Measurements from ENCODE around the gene DGKG. TPM values are rescaled to one million over a fixed set of nuclear protein-coding genes. Genes with fewer than 3 reads are reported as not detected.

The DGKG gene
- total and polyA plus RNA-seq, 2 of the 8 experiments (the other 6 are each of a cell fraction or from before 2014, with no cell fraction given): 0.30 to 0.48 TPM

- H2AK5ac ChIP-seq (ENCODE audit: low read depth, low read length): no peak overlapping the region
- no peak overlapping the region for H3K27ac ChIP-seq (ENCODE audit: low read depth, low read length)
- H3K14ac ChIP-seq (ENCODE audit: insufficient read length): no peak overlapping the region
- no peak overlapping the region for H2BK12ac ChIP-seq (ENCODE audit: low read depth, low read length)
- H3K79me2 ChIP-seq (ENCODE audit: control insufficient read depth in 1 of 2, insufficient read depth in 2 of 2, low read length in 2 of 2): no peaks in the 10 kb centered on the region
- H2BK20ac ChIP-seq (ENCODE audit: low read length): no peak overlapping the region
- H4K8ac ChIP-seq (ENCODE audit: extremely low read depth, insufficient read depth, low read length): no peak overlapping the region
- FAIRE-seq (no peak), DNase-seq (ENCODE audit: low read depth in 1 of 2, low spot score in 2 of 2) (no peak)
- no peaks in the 10 kb centered on the region; a peak in 2 of 7 replicates for H3K27me3 ChIP-seq (replicated peaks in 1 of 4; ENCODE audit: control insufficient read depth in 3 of 4, extremely low read depth in 1 of 4, insufficient read depth in 3 of 4, low read length in 3 of 4)
- no peak overlapping the region for H4K5ac ChIP-seq (ENCODE audit: insufficient read length, low read depth, low read length)
- H4K20me1 ChIP-seq (replicated peaks in 1 of 2; ENCODE audit: control insufficient read depth in 1 of 2, insufficient read depth in 2 of 2, low read length in 2 of 2): no peaks in the 10 kb centered on the region
- TF ChIP-seq TBP (IDR thresholded peaks at IDR 0.05; ENCODE audit: low read depth, low read length) (no peak), SUZ12 (IDR thresholded peaks at IDR 0.05; ENCODE audit: low read length) (no peak), KDM4A (IDR thresholded peaks at IDR 0.05; ENCODE audit: low read depth, low read length, severe bottlenecking) (no peak), SIRT6 (IDR thresholded peaks at IDR 0.05; ENCODE audit: low read length) (no peak), KDM1A (IDR thresholded peaks at IDR 0.05; ENCODE audit: borderline replicate concordance, low read length) (no peak), POLR2AphosphoS5 (IDR thresholded peaks at IDR 0.05; ENCODE audit: low read depth, low read length) (no peak), E2F6 (IDR thresholded peaks at IDR 0.05) (no peak), CEBPB (IDR thresholded peaks at IDR 0.05; ENCODE audit: low read depth, low read length) (no peak), USF2 (IDR thresholded peaks at IDR 0.05; ENCODE audit: low read length) (no peak), ATF3 (IDR thresholded peaks at IDR 0.05; ENCODE audit: insufficient read depth, low read depth, low read length) (no peak), JUN (IDR thresholded peaks at IDR 0.05; ENCODE audit: low read depth, low read length) (no peak), CBX8 (IDR thresholded peaks at IDR 0.05; ENCODE audit: borderline replicate concordance, low read depth, low read length) (no peak)
- no peaks in the 10 kb centered on the region for H3K9me3 ChIP-seq (ENCODE audit: insufficient read depth in 2 of 2, low read depth in 1 of 2, low read length in 1 of 2)
- no peak overlapping the region for H2AFZ ChIP-seq (ENCODE audit: low read length)
- ChIA-PET CTCF (ENCODE audit: partially characterized antibody) (interaction anchor here (1.0 to 12.2 kb wide), 13 partner anchors 13 to 315 kb away, joined by 3 to 156 read pairs (median 12); no protein-coding TSS in a partner anchor), POLR2A (ENCODE audit: partially characterized antibody) (interaction anchor here (0.5 kb wide), 1 partner anchor 271 kb away, joined by 3 read pairs; no protein-coding TSS in a partner anchor)
- H3K4me3 ChIP-seq (ENCODE audit: extremely low read depth in 1 of 4, insufficient read depth in 2 of 4, low read depth in 3 of 4, low read length in 4 of 4): no peak overlapping the region
- no peak overlapping the region for H3K4me2 ChIP-seq (ENCODE audit: insufficient read depth in 1 of 2, low read depth in 2 of 2, low read length in 2 of 2)
- H4K91ac ChIP-seq (replicated peaks; ENCODE audit: insufficient read length, low read length): no peak overlapping the region
- H3K56ac ChIP-seq (replicated peaks; ENCODE audit: insufficient read length, low read depth, low read length): no peak overlapping the region
- H2BK120ac ChIP-seq (replicated peaks; ENCODE audit: low read depth, low read length): no peak overlapping the region
- H3K4me1 ChIP-seq (replicated peaks in 1 of 4; ENCODE audit: control insufficient read depth in 3 of 4, insufficient read depth in 4 of 4, low read length in 3 of 4): peaks cover 0 to 10% (median 4%) of the 10 kb centered on the region in 4 experiments; a peak in 4 of 7 replicates
- no peaks in the 10 kb centered on the region for H3K36me3 ChIP-seq (ENCODE audit: control insufficient read depth in 2 of 4, insufficient read depth in 4 of 4, low read length in 3 of 4)
- no peaks in the 10 kb centered on the region for H3K79me1 ChIP-seq (ENCODE audit: low read depth, low read length)
- no peak overlapping the region for H3K23ac ChIP-seq (ENCODE audit: insufficient read length)
- WGBS, 2 experiments (ENCODE audit: extremely low coverage in 1 of 2, insufficient coverage in 1 of 2, insufficient read length in 1 of 2, insufficient replicate concordance in 2 of 2, low coverage in 1 of 2, low lambda C conversion rate in 2 of 2, missing lambda C conversion rate in 1 of 2): 91% methylated on average over 6 of the region's 6 CpGs; no CpG with 5 or more reads in 1 of the 2 experiments
- no peaks in the 10 kb centered on the region for H3K23me2 ChIP-seq (ENCODE audit: low read depth, low read length)
- no peak overlapping the region for H3K18ac ChIP-seq (ENCODE audit: extremely low read depth, low read length)
- H2BK15ac ChIP-seq (ENCODE audit: low read length): no peak overlapping the region
- H3K4ac ChIP-seq (replicated peaks; ENCODE audit: insufficient read length, low read depth, low read length): no peak overlapping the region
- H2BK5ac ChIP-seq (ENCODE audit: low read depth, low read length): no peak overlapping the region
- no peak overlapping the region for H3K9ac ChIP-seq (replicated peaks in 1 of 4; ENCODE audit: extremely low read depth in 1 of 4, low read depth in 3 of 4, low read length in 3 of 4)
These were observed 104.2 kb downstream of the DGKG start for GRCh38 chr3:186257866-186258265.
